Endodermal cell (in vitro differentiated cells): Measurements from ENCODE around the gene TPM4. TPM values are rescaled to one million over a fixed set of nuclear protein-coding genes. Genes with fewer than 3 reads are reported as not detected.
A peak's percentile ranks its signal among the peaks of the same experiment; 100 is the strongest.

ENCODE experiments used
- DNase-seq: peaks from one replicate; pipeline ENCODE4 v3.0.0-alpha.2; 2017
- H3K27ac ChIP-seq: 2 replicates; pipeline ENCODE4 v1.5.1; 2013; ENCODE audit warnings: mild to moderate bottlenecking, low read depth, low read length, moderate library complexity
- H3K27me3 ChIP-seq: 2 replicates; pipeline ENCODE4 v1.6.1; 2013; ENCODE audit warnings: mild to moderate bottlenecking, low read length, moderate library complexity; ENCODE audit not compliant: insufficient read depth, control insufficient read depth, poor library complexity, severe bottlenecking
- H3K36me3 ChIP-seq: 2 replicates; pipeline ENCODE4 v1.7.0; 2013; ENCODE audit warnings: mild to moderate bottlenecking, low read length, moderate library complexity; ENCODE audit not compliant: control insufficient read depth, insufficient read depth
- H3K4me1 ChIP-seq: one replicate; pipeline ENCODE4 v1.7.0; 2013; ENCODE audit warnings: low read length; ENCODE audit not compliant: control insufficient read depth, insufficient read depth
- H3K4me3 ChIP-seq: 2 replicates; pipeline ENCODE4 v1.5.1; 2013; ENCODE audit warnings: mild to moderate bottlenecking, low read length, moderate library complexity
- H3K9ac ChIP-seq: 2 replicates; pipeline ENCODE4 v1.6.1; 2013; ENCODE audit warnings: mild to moderate bottlenecking, low read length, moderate library complexity; ENCODE audit not compliant: poor library complexity, severe bottlenecking; ENCODE audit errors: extremely low read depth
- H3K9me3 ChIP-seq: 2 replicates; pipeline ENCODE4 v1.6.1; 2013; ENCODE audit warnings: mild to moderate bottlenecking, low read length, moderate library complexity; ENCODE audit not compliant: control insufficient read depth
- H3K27ac Mint-ChIP-seq: 2 replicates; pipeline ENCODE4 v1.8.0; 2020; ENCODE audit warnings: mixed read lengths
- H3K27me3 Mint-ChIP-seq: 2 replicates; pipeline ENCODE4 v1.8.0; 2021; ENCODE audit warnings: mild to moderate bottlenecking, mixed read lengths; ENCODE audit not compliant: insufficient read depth
- H3K36me3 Mint-ChIP-seq: 2 replicates; pipeline ENCODE4 v1.8.0; 2020; ENCODE audit warnings: low read depth, mixed read lengths
- H3K4me1 Mint-ChIP-seq: 2 replicates; pipeline ENCODE4 v1.8.0; 2020; ENCODE audit warnings: mixed read lengths
- H3K4me3 Mint-ChIP-seq: 2 replicates; pipeline ENCODE4 v1.8.0; 2020; ENCODE audit warnings: mild to moderate bottlenecking, moderate library complexity, mixed read lengths
- H3K9me3 Mint-ChIP-seq: 2 replicates; pipeline ENCODE4 v1.8.0; 2020; ENCODE audit warnings: mild to moderate bottlenecking, mixed read lengths
- whole genome bisulfite sequencing, 2 experiments: methylation state at CpG; one replicate each; pipeline versions ENCODE4 v1.1.5 to v1.1.7; 2013; ENCODE audit warnings: missing lambda C conversion rate in 2 of 2, mixed read lengths in 1 of 2; ENCODE audit not compliant: insufficient coverage in 1 of 2, insufficient read length in 1 of 2; 5-methylcytosine and 5-hydroxymethylcytosine counted together
- total RNA-seq, 2 donors: library from RNA; stranded (reverse); fragmentation: NEBNext Ultra II Directional in 1 of 2; extraction: Animal tissue kit (Norgen Biotek cat#: 25700) in 1 of 2; gene quantifications; 2 replicates in 1 of 2; 3 replicates in 1 of 2; pipeline ENCODE4 v1.2.1, GENCODE V29; 2021
- TF ChIP-seq, protein P1 (sequence below): fragments of 200-600 bp; sonication (generic); conservative IDR thresholded peaks from 2 replicates; pipeline ENCODE4 v1.5.0; 2021; ENCODE audit warnings: antibody characterized with exemption, mild to moderate bottlenecking

TPM4 gene
- total RNA-seq, 2 donors from 2014 or later: 387 to 437 TPM

DNA sequence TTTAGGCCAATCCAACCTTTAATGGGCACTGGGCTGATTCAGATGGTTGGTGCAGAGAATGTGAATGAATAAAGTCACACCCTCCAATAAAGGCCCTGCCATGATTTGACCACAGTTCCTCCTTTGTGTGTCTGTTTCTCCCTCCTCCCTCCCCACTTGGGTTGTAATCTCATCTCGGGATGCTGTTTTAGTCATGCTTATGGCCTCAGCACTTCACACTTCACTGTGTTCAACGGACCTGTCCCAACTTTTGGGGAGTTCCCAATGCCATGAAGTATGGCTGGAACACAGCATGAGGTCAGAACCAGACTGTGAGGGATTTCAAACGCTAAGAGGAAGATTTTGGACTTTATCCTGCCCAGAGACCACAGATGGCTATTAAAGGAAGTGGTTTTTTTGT is 29.8 kb downstream of the TPM4 start:
- Histone ChIP-seq H3K9me3 (no peaks in the 10 kb centered on the region), H3K36me3 (peaks cover 27% of the 10 kb centered on the region), H3K27ac (no peak overlapping the region), H3K9ac (no peak overlapping the region), H3K4me1 (no peaks in the 10 kb centered on the region), H3K4me3 (no peak overlapping the region), H3K27me3 (no peaks in the 10 kb centered on the region)
- TF ChIP-seq, protein P1, sequence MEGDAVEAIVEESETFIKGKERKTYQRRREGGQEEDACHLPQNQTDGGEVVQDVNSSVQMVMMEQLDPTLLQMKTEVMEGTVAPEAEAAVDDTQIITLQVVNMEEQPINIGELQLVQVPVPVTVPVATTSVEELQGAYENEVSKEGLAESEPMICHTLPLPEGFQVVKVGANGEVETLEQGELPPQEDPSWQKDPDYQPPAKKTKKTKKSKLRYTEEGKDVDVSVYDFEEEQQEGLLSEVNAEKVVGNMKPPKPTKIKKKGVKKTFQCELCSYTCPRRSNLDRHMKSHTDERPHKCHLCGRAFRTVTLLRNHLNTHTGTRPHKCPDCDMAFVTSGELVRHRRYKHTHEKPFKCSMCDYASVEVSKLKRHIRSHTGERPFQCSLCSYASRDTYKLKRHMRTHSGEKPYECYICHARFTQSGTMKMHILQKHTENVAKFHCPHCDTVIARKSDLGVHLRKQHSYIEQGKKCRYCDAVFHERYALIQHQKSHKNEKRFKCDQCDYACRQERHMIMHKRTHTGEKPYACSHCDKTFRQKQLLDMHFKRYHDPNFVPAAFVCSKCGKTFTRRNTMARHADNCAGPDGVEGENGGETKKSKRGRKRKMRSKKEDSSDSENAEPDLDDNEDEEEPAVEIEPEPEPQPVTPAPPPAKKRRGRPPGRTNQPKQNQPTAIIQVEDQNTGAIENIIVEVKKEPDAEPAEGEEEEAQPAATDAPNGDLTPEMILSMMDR: no peak
- H3K4me3 Mint-ChIP-seq: no peak overlapping the region
- 24 to 42% methylated on average over 3 of the region's 3 CpGs for WGBS, 2 experiments
- H3K36me3 Mint-ChIP-seq: peaks cover 23% of the 10 kb centered on the region
- H3K4me1 Mint-ChIP-seq: peaks cover 8% of the 10 kb centered on the region
- DNase-seq: no peak
- H3K9me3 Mint-ChIP-seq: no peaks in the 10 kb centered on the region
- H3K27ac Mint-ChIP-seq: no peak overlapping the region
- H3K27me3 Mint-ChIP-seq: no peaks in the 10 kb centered on the region

DNA sequence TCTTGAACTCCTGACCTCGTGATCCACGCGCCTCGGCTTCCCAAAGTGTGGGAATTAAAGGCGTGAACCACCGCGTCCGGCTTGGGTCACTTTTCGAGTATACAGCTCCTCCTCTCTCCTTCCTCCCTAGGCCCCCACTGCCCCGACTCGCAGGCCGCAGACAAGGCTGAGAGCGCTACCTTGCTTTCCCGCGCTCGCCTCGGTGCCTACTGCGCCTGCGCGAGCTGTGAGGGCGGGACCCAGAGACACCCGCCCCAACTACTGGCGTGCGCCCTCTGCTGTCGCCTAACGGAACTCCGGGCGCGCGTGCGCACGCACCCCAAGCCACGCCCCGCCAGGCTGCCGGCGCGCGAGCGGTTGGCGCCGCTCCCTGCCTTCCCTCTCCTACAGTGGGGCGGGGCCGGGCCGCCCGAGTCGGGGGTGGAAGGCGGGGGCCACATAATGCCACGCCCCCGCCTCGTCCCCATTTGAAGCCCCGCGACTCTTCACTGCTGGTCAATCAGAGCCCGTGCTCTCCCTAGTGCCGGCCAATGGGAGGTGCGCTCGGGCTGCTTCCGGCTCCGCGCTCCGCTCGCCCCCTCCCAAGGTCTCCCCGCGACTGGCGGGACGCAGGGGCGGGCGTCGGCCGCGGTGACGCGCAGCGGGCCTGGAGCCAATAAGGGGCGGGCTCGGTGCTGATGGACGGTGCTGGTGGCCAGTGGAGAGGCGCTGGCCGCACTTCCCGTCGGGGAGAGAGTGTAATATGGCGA is 35.0 kb downstream of the TPM4 start, which contains the start of gene RAB8A:
Gene RAB8A (plus strand): TSS at position 730 of the 749 bp plus-strand sequence. CDS start 13 bp downstream, at position 743.
- peak within 1 kb of the TSS; percentile 97 for H3K27ac Mint-ChIP-seq

DNA sequence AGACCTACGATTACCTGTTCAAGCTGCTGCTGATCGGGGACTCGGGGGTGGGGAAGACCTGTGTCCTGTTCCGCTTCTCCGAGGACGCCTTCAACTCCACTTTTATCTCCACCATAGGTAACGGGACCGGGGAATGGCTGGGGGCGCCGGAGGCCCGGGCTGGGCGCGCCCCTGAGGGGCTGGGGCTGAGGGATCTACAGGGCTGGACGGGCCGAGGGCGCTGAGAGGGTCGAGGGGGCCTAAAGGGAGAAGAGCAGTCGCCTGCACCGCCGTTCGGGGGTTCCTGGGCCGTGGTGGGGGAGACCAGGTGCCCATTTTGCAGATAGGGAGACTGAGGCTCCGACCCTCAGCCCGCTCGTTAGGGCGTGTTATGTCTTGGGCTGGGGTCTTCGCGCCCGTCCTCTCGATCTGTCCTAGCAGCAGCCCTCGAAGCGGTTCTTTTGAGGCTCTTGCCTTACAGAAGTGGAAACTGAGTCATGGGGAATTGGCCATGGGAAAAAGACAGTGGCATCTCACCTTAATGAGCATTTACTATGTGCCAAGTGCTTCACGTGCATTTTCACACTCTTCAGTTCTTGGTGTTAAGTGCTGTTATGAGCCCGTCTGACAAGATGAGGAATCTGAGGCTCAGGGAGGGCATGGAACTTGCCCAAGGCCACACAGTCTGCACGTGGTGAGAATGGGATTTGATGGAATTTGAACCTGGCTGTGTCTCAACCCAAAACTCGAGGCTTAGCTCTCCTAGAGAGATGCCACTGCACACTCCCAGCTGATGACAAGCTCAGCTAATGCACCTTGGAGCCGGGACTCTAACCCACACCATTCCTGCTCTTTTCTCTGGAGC is 35.8 kb downstream of the TPM4 start:
- H3K27ac Mint-ChIP-seq: peak overlapping the region; percentile 97
- H3K27me3 Mint-ChIP-seq: no peaks in the 10 kb centered on the region
- H3K4me1 Mint-ChIP-seq: peaks cover 9% of the 10 kb centered on the region
- H3K9me3 Mint-ChIP-seq: no peaks in the 10 kb centered on the region
- H3K4me1 ChIP-seq: peaks cover 4% of the 10 kb centered on the region
- peaks cover 7% of the 10 kb centered on the region for H3K36me3 Mint-ChIP-seq
- H3K4me3 ChIP-seq: peak overlapping the region; percentile 87
- TF ChIP-seq, protein P1: no peak
- DNase-seq: no peak
- no peaks in the 10 kb centered on the region for H3K9me3 ChIP-seq
- H3K9ac ChIP-seq: peak overlapping the region; percentile 79
- H3K27me3 ChIP-seq: no peaks in the 10 kb centered on the region
- H3K36me3 ChIP-seq: peaks cover 17% of the 10 kb centered on the region
- WGBS, 2 experiments: 5% methylated on average over 13 to 37 of the region's 37 CpGs
- peak overlapping the region; percentile 30 for H3K27ac ChIP-seq
- H3K4me3 Mint-ChIP-seq: peak overlapping the region; percentile 94

More for the DNA sequence above, 35.0 kb downstream of the TPM4 start, which contains the start of gene RAB8A:
- Histone ChIP-seq H3K9me3 (no peaks in the 10 kb centered on the region), H3K4me1 (peaks cover 4% of the 10 kb centered on the region), H3K9ac (peak within 1 kb of the TSS; percentile 79), H3K27ac (peak within 1 kb of the TSS; percentile 36), H3K4me3 (peak within 1 kb of the TSS; percentile 87), H3K36me3 (peaks cover 14% of the 10 kb centered on the region), H3K27me3 (no peaks in the 10 kb centered on the region)
- peaks cover 10% of the 10 kb centered on the region for H3K4me1 Mint-ChIP-seq
- no peaks in the 10 kb centered on the region for H3K27me3 Mint-ChIP-seq
- peak within 1 kb of the TSS; percentile 94 for H3K4me3 Mint-ChIP-seq
- DNase-seq: peak; percentile 99
- TF ChIP-seq, protein P1: peak; percentile 95
- H3K36me3 Mint-ChIP-seq: peaks cover 7% of the 10 kb centered on the region
- 2 to 17% methylated on average over 16 to 81 of the region's 81 CpGs for WGBS, 2 experiments
- no peaks in the 10 kb centered on the region for H3K9me3 Mint-ChIP-seq
